GM23338 (cell line): ENCODE data around the gene SYNE2. TPM values are rescaled to one million over a fixed set of nuclear protein-coding genes. Genes with fewer than 3 reads are reported as not detected.

ENCODE experiments used
- ATAC-seq: fragments of 200-7000 bp; cut with Tn5 transposase; 3 replicates; pipeline ENCODE4 v1.9.1; 2020
- DNase-seq: peaks from one replicate; pipeline ENCODE4 v3.0.0-alpha.2; 2015; ENCODE audit warnings: low spot score
- H2AFZ ChIP-seq: fragments of 200-600 bp; sonication (generic); 2 replicates; pipeline ENCODE4 v1.8.0; 2016; ENCODE audit warnings: antibody characterized with exemption, mild to moderate bottlenecking, moderate library complexity
- H3F3A ChIP-seq: fragments of 200-600 bp; sonication (generic); replicated peaks from 2 replicates; pipeline ENCODE4 v1.8.0; 2017; ENCODE audit warnings: antibody characterized with exemption, mixed run types, low read depth
- H3K27ac ChIP-seq: fragments of 200-600 bp; sonication (generic); 2 replicates; pipeline ENCODE4 v1.6.1; 2016; ENCODE audit warnings: low read depth
- H3K27me3 ChIP-seq: fragments of 200-600 bp; sonication (generic); 2 replicates; pipeline ENCODE4 v1.8.0; 2016; ENCODE audit warnings: mild to moderate bottlenecking, mixed run types, moderate library complexity; ENCODE audit not compliant: insufficient read depth
- H3K36me3 ChIP-seq: fragments of 200-600 bp; sonication (generic); 2 replicates; pipeline ENCODE4 v1.8.0; 2016; ENCODE audit warnings: mild to moderate bottlenecking; ENCODE audit not compliant: insufficient read depth
- H3K4me1 ChIP-seq: fragments of 200-600 bp; sonication (generic); 2 replicates; pipeline ENCODE4 v1.8.0; 2016; ENCODE audit warnings: mild to moderate bottlenecking, moderate library complexity; ENCODE audit not compliant: insufficient read depth
- H3K4me2 ChIP-seq: fragments of 200-600 bp; sonication (generic); 2 replicates; pipeline ENCODE4 v1.7.1; 2017; ENCODE audit warnings: mixed run types
- H3K4me3 ChIP-seq: fragments of 200-600 bp; sonication (generic); 2 replicates; pipeline ENCODE4 v1.6.1; 2016; ENCODE audit warnings: mixed run types
- H3K79me2 ChIP-seq: fragments of 200-600 bp; sonication (generic); replicated peaks from 2 replicates; pipeline ENCODE4 v1.8.0; 2017; ENCODE audit warnings: mild to moderate bottlenecking; ENCODE audit not compliant: insufficient read depth
- H3K9me2 ChIP-seq: fragments of 200-600 bp; sonication (generic); 2 replicates; pipeline ENCODE4 v1.8.0; 2017; ENCODE audit not compliant: insufficient read depth
- H4K20me1 ChIP-seq: fragments of 200-600 bp; sonication (generic); replicated peaks from 2 replicates; pipeline ENCODE4 v1.8.0; 2017; ENCODE audit warnings: mild to moderate bottlenecking; ENCODE audit not compliant: insufficient read depth
- H3K27ac Mint-ChIP-seq: 2 replicates; pipeline ENCODE4 v1.8.0; 2020; ENCODE audit warnings: inconsistent platforms, mild to moderate bottlenecking, moderate library complexity, mixed read lengths
- H3K27me3 Mint-ChIP-seq: 3 replicates; pipeline ENCODE4 v1.8.0; 2022; ENCODE audit warnings: low read depth, mild to moderate bottlenecking, moderate library complexity, mixed read lengths, inconsistent platforms; ENCODE audit not compliant: insufficient read depth, poor library complexity
- H3K36me3 Mint-ChIP-seq: 3 replicates; pipeline ENCODE4 v1.8.0; 2021; ENCODE audit warnings: low read depth, mild to moderate bottlenecking, inconsistent platforms, moderate library complexity, mixed read lengths
- H3K4me1 Mint-ChIP-seq: 3 replicates; pipeline ENCODE4 v1.8.0; 2020; ENCODE audit warnings: mild to moderate bottlenecking, inconsistent platforms, mixed read lengths
- H3K4me3 Mint-ChIP-seq: 3 replicates; pipeline ENCODE4 v1.8.0; 2021; ENCODE audit warnings: moderate library complexity, mild to moderate bottlenecking, inconsistent platforms, mixed read lengths
- H3K9me3 Mint-ChIP-seq: 3 replicates; pipeline ENCODE4 v1.8.0; 2020; ENCODE audit warnings: moderate library complexity, mild to moderate bottlenecking, inconsistent platforms, mixed read lengths
- CTCF ChIP-seq, 2 experiments: fragments of 200-600 bp in 1 of 2; sonication (generic) in 1 of 2; conservative IDR thresholded peaks; 2 replicates each; pipeline versions ENCODE4 v1.5.1 to v1.6.1; 2016 to 2017; ENCODE audit warnings: antibody characterized with exemption in 2 of 2, low read depth in 2 of 2, mild to moderate bottlenecking in 2 of 2, moderate library complexity in 1 of 2
- ETS1 ChIP-seq: IDR thresholded peaks from 2 replicates; pipeline ENCODE4 v1.6.1; 2016; ENCODE audit warnings: antibody characterized with exemption
- JUNB ChIP-seq: IDR thresholded peaks from one replicate; pipeline ENCODE4 v1.6.1; 2016; ENCODE audit warnings: antibody characterized with exemption; ENCODE audit not compliant: unreplicated experiment
- POLR2AphosphoS5 ChIP-seq: IDR thresholded peaks from 2 replicates; pipeline ENCODE4 v1.6.1; 2016; ENCODE audit warnings: antibody characterized with exemption, low read depth
- ZNF114 ChIP-seq: fragments of 250-450 bp; sonication (Bioruptor Pico); IDR thresholded peaks from 2 replicates; pipeline ENCODE4 v1.5.0; 2020; ENCODE audit warnings: mild to moderate bottlenecking, moderate library complexity
- ZNF462 ChIP-seq: fragments of 250-450 bp; sonication (Bioruptor Pico); IDR thresholded peaks from 2 replicates; pipeline ENCODE4 v1.5.0; 2020; ENCODE audit warnings: mild to moderate bottlenecking, moderate library complexity
- polyA plus RNA-seq: library from polyadenylated mRNA; unstranded; fragments of >200 nt; fragmentation: Nextera tagmentation; extraction: Ambion mirVana; gene quantifications from 2 replicates; pipeline ENCODE4 v1.2.1, GENCODE V29; 2016
- total RNA-seq: library from RNA; depleted of rRNA; stranded (reverse); fragments of >200 nt; shearing (Covaris generic); gene quantifications from 2 replicates; pipeline ENCODE4 v1.2.3, GENCODE V29; 2014

The SYNE2 gene
- total and polyA plus RNA-seq, 2 experiments from 2014 or later, result 34.3 to 86.5 TPM

- H3K36me3 ChIP-seq, result no peaks in the 10 kb centered on the region
- H3K4me1 ChIP-seq, result no peaks in the 10 kb centered on the region
- Mint-ChIP-seq H3K9me3 (no peaks in the 10 kb centered on the region), H3K27ac (no peak overlapping the region), H3K4me3 (no peak overlapping the region), H3K4me1 (peaks cover 9% of the 10 kb centered on the region; the same call in 2 of the 3 replicates), H3K36me3 (no peaks in the 10 kb centered on the region), H3K27me3 (peaks cover 2% of the 10 kb centered on the region)
- no peak overlapping the region for H2AFZ ChIP-seq
- ATAC-seq (no peak), DNase-seq (no peak)
- no peaks in the 10 kb centered on the region for H3K79me2 ChIP-seq
- no peaks in the 10 kb centered on the region for H3K9me2 ChIP-seq
- TF ChIP-seq ETS1, result no peak
- no peak for TF ChIP-seq ZNF114 (CRISPR knock-in tag)
- no peak for TF ChIP-seq JUNB
- no peak for TF ChIP-seq CTCF (conservative IDR thresholded peaks at IDR 0.05; ENCODE audit: low read depth in 2 of 2)
- TF ChIP-seq POLR2AphosphoS5, result no peak
- no peak for TF ChIP-seq ZNF462
- H3K4me3 ChIP-seq, result no peak overlapping the region
- H3K27ac ChIP-seq, result no peak overlapping the region
- H3F3A ChIP-seq, result no peaks in the 10 kb centered on the region
- no peaks in the 10 kb centered on the region for H3K27me3 ChIP-seq
- H3K4me2 ChIP-seq, result no peak overlapping the region
- no peaks in the 10 kb centered on the region for H4K20me1 ChIP-seq
Observed at GRCh38 chr14:64255756-64256155, 403.0 kb downstream of the SYNE2 start.
